Lung microvascular endothelial cell (primary cell): Measurements from ENCODE around the gene SNX6. TPM values are rescaled to one million over a fixed set of nuclear protein-coding genes. Genes with fewer than 3 reads are reported as not detected.
"Not testable (repeated sequence)": the region's sequence is repeated elsewhere in the genome, so short reads cannot be mapped to it uniquely, and the experiment has no call there.

Experiments
- DNase-seq, 2 donors: peaks; one replicate each; pipeline versions ENCODE4 v3.0.0 to v3.0.0-alpha.2; 2010; ENCODE audit warnings: low read depth in 2 of 2
- total RNA-seq: library from RNA; depleted of rRNA; stranded (reverse); fragments of >200 nt; gene quantifications from 2 replicates; pipeline ENCODE4 v1.2.1, GENCODE V29; 2014

Gene SNX6
- total RNA-seq, 1 donor from 2014 or later: 57.9 TPM

DNA sequence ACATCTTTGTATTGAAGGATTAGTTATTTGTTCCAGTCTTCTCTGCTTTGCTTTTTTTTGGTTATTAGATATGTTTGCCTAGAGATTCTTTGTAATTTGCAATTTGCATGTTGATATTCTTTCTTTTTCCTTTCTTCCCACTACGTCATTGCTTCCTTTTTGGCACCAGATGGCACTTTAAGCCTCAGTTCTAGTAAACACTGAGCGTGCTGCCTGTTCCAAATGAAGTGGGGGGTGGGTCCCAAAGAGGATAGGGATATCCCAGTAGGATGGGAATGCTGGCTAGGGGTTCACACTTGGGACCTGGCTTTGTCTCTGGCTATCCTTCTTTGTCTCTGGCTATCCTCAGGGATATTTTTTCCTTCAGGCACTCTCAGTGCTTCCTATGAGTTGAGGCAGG, 107.5 kb downstream of the SNX6 start:
- DNase-seq: peak; percentile 39 to 49

DNA sequence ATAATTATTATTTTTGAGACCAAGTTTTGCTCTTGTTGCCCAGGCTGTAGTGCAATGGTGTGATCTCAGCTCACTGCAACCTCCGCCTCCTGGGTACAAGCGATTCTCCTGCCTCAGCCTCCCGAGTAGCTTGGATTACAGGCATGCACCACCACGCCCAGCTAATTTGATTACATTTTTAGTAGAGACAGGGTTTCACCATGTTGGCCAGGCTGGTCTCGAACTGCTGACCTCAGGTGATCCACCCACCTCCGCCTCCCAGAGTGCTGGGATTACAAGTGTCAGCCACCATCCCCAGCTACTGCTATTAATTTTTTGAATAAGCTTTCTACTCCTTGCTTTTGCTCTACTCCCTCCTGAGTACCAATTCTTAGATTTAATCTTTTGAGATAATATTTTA, 108.9 kb downstream of the SNX6 start:
- DNase-seq: not testable (repeated sequence)

DNA sequence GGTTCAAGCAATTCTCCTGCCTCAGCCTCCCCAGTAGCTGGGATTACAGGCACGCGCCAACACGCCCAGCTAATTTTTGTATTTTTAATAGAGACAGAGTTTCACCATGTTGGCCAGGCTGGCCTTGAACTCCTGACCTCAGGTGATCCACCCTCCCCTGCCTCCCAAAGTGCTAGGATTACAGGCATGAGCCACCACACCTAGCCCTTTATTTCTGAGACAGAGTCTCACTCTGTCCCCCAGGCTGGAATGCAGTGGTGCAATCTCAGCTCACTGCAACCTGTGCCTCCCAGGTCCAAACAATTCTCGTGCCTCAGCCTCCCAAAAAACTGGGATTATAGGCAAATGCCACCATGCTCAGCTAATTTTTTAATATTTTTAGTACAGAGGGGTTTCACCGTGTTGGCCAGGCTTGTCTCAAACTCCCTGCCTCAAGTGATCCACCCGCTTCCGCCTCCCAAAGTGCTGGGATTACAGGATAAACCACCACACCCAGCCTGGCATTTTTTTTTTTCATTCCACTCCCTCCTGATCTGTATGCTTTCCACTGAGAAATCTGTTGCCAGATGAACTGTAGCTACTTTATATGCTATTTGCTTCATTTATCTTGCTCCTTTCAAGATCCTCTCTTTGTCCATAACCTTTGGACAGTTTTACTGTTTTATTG, 109.5 kb downstream of the SNX6 start:
- DNase-seq: not testable (repeated sequence)

Other genes starting within 250 kb of the SNX6 start
- 15.3 and 16.5 TPM in 2 replicates for gene SPTSSA, start 167.9 kb downstream of the SNX6 start, total RNA-seq
- gene EAPP, start 90.4 kb downstream of the SNX6 start, total RNA-seq: 33.8 and 44.2 TPM in 2 replicates
- gene CFL2, start 84.4 kb upstream of the SNX6 start, total RNA-seq: 22.6 and 28.5 TPM in 2 replicates
- 29.9 and 30.2 TPM in 2 replicates for gene BAZ1A, start 245.2 kb upstream of the SNX6 start, total RNA-seq